ENCODE measurements around the gene SPANXC. TPM values are rescaled to one million over a fixed set of nuclear protein-coding genes. Genes with fewer than 3 reads are reported as not detected.

Gene SPANXC
- total and polyA plus RNA-seq, 2 donors (not counting 3 experiments of a cell fraction or from before 2014, with no cell fraction given), result not detected

GRCh38 chrX:141221611-141222010, 20.7 kb downstream of the SPANXC start:
- no peak overlapping the region for H3K9ac ChIP-seq (replicated peaks; ENCODE audit: extremely low read depth, insufficient read depth, low read length)
- H3K9me3 ChIP-seq (replicated peaks; ENCODE audit: control insufficient read depth, insufficient read depth, low read length), result no peaks in the 10 kb centered on the region
- H3K36me3 ChIP-seq (ENCODE audit: control insufficient read depth in 2 of 2, extremely low read depth in 1 of 2, insufficient read depth in 2 of 2, low read length in 2 of 2), result no peaks in the 10 kb centered on the region
- intact Hi-C loops (cut with micrococcal nuclease), result loop anchor here (2.0 kb wide), 2 partner anchors 45 to 119 kb away; partner anchors contain the start of gene LDOC1
- peaks cover 16% of the 10 kb centered on the region for H3K4me1 ChIP-seq (ENCODE audit: control insufficient read depth, extremely low read depth, insufficient read depth, low read length)
- no peak for FAIRE-seq
- no peak overlapping the region for H2AFZ ChIP-seq (ENCODE audit: low read depth, low read length)
- no peak for DNase-seq (ENCODE audit: low read depth, low spot score)
- dilution Hi-C loops (cut with MboI; ENCODE audit: extremely low pct_ligation_motif_present, low sequenced_read_pairs), result no loop called here
- TF ChIP-seq MAX (IDR thresholded peaks at IDR 0.05; ENCODE audit: insufficient read depth, insufficient read length), result no peak
- ChIA-PET POLR2A (no interaction called here), CTCF (no interaction called here)
- H3K4me2 ChIP-seq (ENCODE audit: insufficient read depth, low read length), result no peak overlapping the region
- BruUV-seq (replicated peaks), result no TSS peak
- peak overlapping the region; percentile 23 for H3K27ac ChIP-seq (ENCODE audit: insufficient read depth, low read depth, low read length)
- no peaks in the 10 kb centered on the region for H3K27me3 ChIP-seq (ENCODE audit: control insufficient read depth in 2 of 2, insufficient read depth in 2 of 2, low read length in 2 of 2)
- H3K4me3 ChIP-seq (replicated peaks in 1 of 3; ENCODE audit: insufficient read depth in 1 of 3, low read depth in 1 of 3, low read length in 3 of 3), result no peak overlapping the region
- H3K79me2 ChIP-seq (ENCODE audit: control insufficient read depth, insufficient read depth, low read length), result no peaks in the 10 kb centered on the region
- no peaks in the 10 kb centered on the region for H4K20me1 ChIP-seq (replicated peaks; ENCODE audit: control insufficient read depth, extremely low read depth, insufficient read depth, low read length)
- H3K9me1 ChIP-seq (replicated peaks; ENCODE audit: control insufficient read depth, extremely low read depth, insufficient read depth, low read length), result no peaks in the 10 kb centered on the region

GRCh38 chrX:141220342-141221008, 21.8 kb downstream of the SPANXC start:
- H3K79me2 ChIP-seq (ENCODE audit: control insufficient read depth, insufficient read depth, low read length), result no peaks in the 10 kb centered on the region
- intact Hi-C loops (cut with micrococcal nuclease), result loop anchor here (1.0 to 2.0 kb wide), 4 partner anchors 44 to 249 kb away; partner anchors contain the start of gene LDOC1
- H3K27ac ChIP-seq (ENCODE audit: insufficient read depth, low read depth, low read length), result peak overlapping the region; percentile 73
- peak overlapping the region; percentile 16 for H3K9ac ChIP-seq (replicated peaks; ENCODE audit: extremely low read depth, insufficient read depth, low read length)
- H2AFZ ChIP-seq (ENCODE audit: low read depth, low read length), result no peak overlapping the region
- H3K9me1 ChIP-seq (replicated peaks; ENCODE audit: control insufficient read depth, extremely low read depth, insufficient read depth, low read length), result no peaks in the 10 kb centered on the region
- TF ChIP-seq CTCF (IDR thresholded peaks at IDR 0.05; ENCODE audit: extremely low read depth in 1 of 2, insufficient read depth in 1 of 2, low read depth in 1 of 2, low read length in 2 of 2) (no peak), FOS (IDR thresholded peaks at IDR 0.05; ENCODE audit: borderline replicate concordance, insufficient read depth, low read length) (peak; percentile 71), JUN (IDR thresholded peaks at IDR 0.05; ENCODE audit: borderline replicate concordance, insufficient read depth, insufficient read length, low read depth) (peak; percentile 93), MAX (IDR thresholded peaks at IDR 0.05; ENCODE audit: insufficient read depth, insufficient read length) (no peak)
- ChIA-PET CTCF (interaction anchor here (1.0 kb wide), 1 partner anchor 58 kb away, joined by 3 read pairs; no protein-coding TSS in a partner anchor), POLR2A (no interaction called here)
- FAIRE-seq (peak; percentile 77), DNase-seq (ENCODE audit: low read depth, low spot score) (peak; percentile 69)
- H3K4me3 ChIP-seq (replicated peaks in 1 of 3; ENCODE audit: insufficient read depth in 1 of 3, low read depth in 1 of 3, low read length in 3 of 3), result no peak overlapping the region
- peak overlapping the region; percentile 2 for H3K4me2 ChIP-seq (ENCODE audit: insufficient read depth, low read length)
- H3K4me1 ChIP-seq (ENCODE audit: control insufficient read depth, extremely low read depth, insufficient read depth, low read length), result peaks cover 16% of the 10 kb centered on the region
- H3K27me3 ChIP-seq (ENCODE audit: control insufficient read depth in 2 of 2, insufficient read depth in 2 of 2, low read length in 2 of 2), result no peaks in the 10 kb centered on the region
- no peaks in the 10 kb centered on the region for H3K36me3 ChIP-seq (ENCODE audit: control insufficient read depth in 2 of 2, extremely low read depth in 1 of 2, insufficient read depth in 2 of 2, low read length in 2 of 2)
- dilution Hi-C loops (cut with MboI; ENCODE audit: extremely low pct_ligation_motif_present, low sequenced_read_pairs), result no loop called here
- no peaks in the 10 kb centered on the region for H3K9me3 ChIP-seq (replicated peaks; ENCODE audit: control insufficient read depth, insufficient read depth, low read length)
- TSS peak; percentile 22 for BruUV-seq (replicated peaks)
- no peaks in the 10 kb centered on the region for H4K20me1 ChIP-seq (replicated peaks; ENCODE audit: control insufficient read depth, extremely low read depth, insufficient read depth, low read length)
